Natural killer cell treated with Interleukin-12 subunit alpha and Interleukin-12 subunit beta and Interleukin-15 and Interleukin-18, amount 100 ng/mL, for 72 hours (primary cell): ENCODE measurements around the gene OLIG2. TPM values are rescaled to one million over a fixed set of nuclear protein-coding genes. Genes with fewer than 3 reads are reported as not detected.
A peak's percentile ranks its signal among the peaks of the same experiment; 100 is the strongest.

Experiments
- ATAC-seq, 2 donors: fragments of 150-1000 bp; cut with Tn5 transposase in 1 of 2; sonication (Bioruptor Pico), chemical (Tn5 transposase) in 1 of 2; 2 replicates each; pipeline ENCODE4 v1.10.0; 2021
- DNase-seq: peaks from one replicate; pipeline ENCODE4 v3.0.0; 2022; ENCODE audit warnings: low spot score
- H3K27ac Mint-ChIP-seq, 2 donors: 1 replicate in 1 of 2; 2 replicates in 1 of 2; pipeline ENCODE4 v1.8.0; 2022; ENCODE audit warnings: mixed read lengths in 2 of 2, mild to moderate bottlenecking in 1 of 2, moderate library complexity in 1 of 2
- H3K27me3 Mint-ChIP-seq, 2 donors: 1 replicate in 1 of 2; 2 replicates in 1 of 2; pipeline ENCODE4 v1.8.0; 2022; ENCODE audit warnings: mixed read lengths in 2 of 2
- H3K36me3 Mint-ChIP-seq: one replicate; pipeline ENCODE4 v1.8.0; 2022; ENCODE audit warnings: mixed read lengths
- H3K4me1 Mint-ChIP-seq, 2 donors: 1 replicate in 1 of 2; 2 replicates in 1 of 2; pipeline ENCODE4 v1.8.0; 2022; ENCODE audit warnings: low read depth in 2 of 2, mixed read lengths in 2 of 2, mild to moderate bottlenecking in 1 of 2
- H3K4me3 Mint-ChIP-seq: one replicate; pipeline ENCODE4 v1.8.0; 2022; ENCODE audit warnings: mixed read lengths
- H3K9me3 Mint-ChIP-seq: 2 replicates; pipeline ENCODE4 v1.8.0; 2022; ENCODE audit warnings: mixed read lengths
- total RNA-seq, 2 donors: library from RNA; stranded (reverse); gene quantifications; one replicate each; pipeline ENCODE4 v1.2.3, GENCODE V29; 2022

OLIG2 gene
- total RNA-seq, 2 donors from 2014 or later: not detected

DNA sequence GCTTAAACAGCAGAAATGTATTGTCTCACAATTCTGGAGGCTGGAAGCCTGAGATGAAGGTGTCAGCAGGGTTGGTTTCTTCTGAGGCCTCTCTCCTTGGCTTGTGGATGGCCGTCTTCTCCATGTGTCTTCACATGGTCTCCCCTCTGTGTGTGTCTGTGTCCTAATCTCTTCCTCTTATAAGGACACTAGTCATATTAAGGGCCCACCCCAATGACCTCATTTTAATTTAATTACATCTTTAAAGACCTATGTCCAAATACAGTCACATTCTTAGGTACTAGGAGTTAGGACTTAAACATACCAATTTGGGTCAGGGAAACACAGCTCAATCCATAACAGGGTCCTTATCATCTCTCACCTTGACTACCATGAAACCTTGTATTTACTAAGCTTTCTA, 14.8 kb upstream of the OLIG2 start:
- ATAC-seq (no peak), DNase-seq (no peak)
- H3K4me3 Mint-ChIP-seq: no peak overlapping the region
- peaks cover 0 to 6% of the 10 kb centered on the region in 2 donors for H3K4me1 Mint-ChIP-seq
- H3K27me3 Mint-ChIP-seq: peaks cover 41 to 60% of the 10 kb centered on the region in 2 donors
- no peak overlapping the region for H3K27ac Mint-ChIP-seq
- no peaks in the 10 kb centered on the region for H3K9me3 Mint-ChIP-seq
- H3K36me3 Mint-ChIP-seq: no peaks in the 10 kb centered on the region

DNA sequence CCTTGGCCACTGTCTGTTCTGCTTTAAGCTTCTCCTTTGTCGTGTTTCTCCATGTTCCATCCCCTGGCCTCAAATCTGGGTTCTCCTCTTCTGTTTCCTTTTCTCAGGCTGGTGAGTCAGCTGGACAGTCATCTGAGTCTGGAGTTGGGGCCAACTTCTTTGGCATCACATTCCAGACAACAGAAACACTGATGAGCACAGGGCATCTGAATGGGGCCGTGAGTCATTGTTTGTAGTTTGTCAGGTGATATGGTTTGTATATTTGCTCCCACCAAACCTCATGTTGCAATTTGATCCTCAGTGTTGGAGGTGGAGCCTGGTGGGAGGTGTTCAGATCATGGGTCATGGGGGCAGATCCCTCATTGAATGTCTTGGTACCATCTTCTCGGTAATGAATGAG, 14.3 kb upstream of the OLIG2 start:
- H3K9me3 Mint-ChIP-seq: no peaks in the 10 kb centered on the region
- H3K27ac Mint-ChIP-seq: no peak overlapping the region
- no peaks in the 10 kb centered on the region for H3K36me3 Mint-ChIP-seq
- DNase-seq (no peak), ATAC-seq (no peak)
- no peak overlapping the region for H3K4me3 Mint-ChIP-seq
- H3K27me3 Mint-ChIP-seq: peaks cover 45 to 65% of the 10 kb centered on the region in 2 donors
- H3K4me1 Mint-ChIP-seq: peaks cover 0 to 6% of the 10 kb centered on the region in 2 donors

DNA sequence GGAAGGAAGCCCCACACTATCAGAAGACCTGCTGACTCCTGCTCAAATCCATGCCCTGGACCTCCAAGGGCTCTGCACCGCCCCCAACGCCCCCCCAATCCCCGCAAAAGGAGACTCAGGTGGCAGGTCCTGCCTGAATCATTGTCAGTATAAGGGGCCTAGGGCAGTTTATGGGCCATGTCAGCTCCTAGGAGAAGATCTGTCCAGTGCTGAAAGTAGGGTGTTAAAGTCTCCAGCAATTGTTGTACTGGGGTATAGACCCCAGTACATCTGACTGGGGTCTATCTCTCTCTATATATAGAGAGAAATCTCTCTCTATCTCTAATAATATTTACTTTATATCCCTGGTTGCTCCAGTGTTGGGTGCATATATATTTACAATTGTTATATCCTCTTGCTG, 12.1 kb upstream of the OLIG2 start:
- ATAC-seq: no peak
- Mint-ChIP-seq H3K4me3 (no peak overlapping the region), H3K27ac (no peak overlapping the region), H3K9me3 (no peaks in the 10 kb centered on the region), H3K27me3 (peaks cover 56 to 84% of the 10 kb centered on the region in 2 donors), H3K36me3 (no peaks in the 10 kb centered on the region), H3K4me1 (peaks cover under 1 to 6% of the 10 kb centered on the region in 2 donors)
- DNase-seq: no peak

DNA sequence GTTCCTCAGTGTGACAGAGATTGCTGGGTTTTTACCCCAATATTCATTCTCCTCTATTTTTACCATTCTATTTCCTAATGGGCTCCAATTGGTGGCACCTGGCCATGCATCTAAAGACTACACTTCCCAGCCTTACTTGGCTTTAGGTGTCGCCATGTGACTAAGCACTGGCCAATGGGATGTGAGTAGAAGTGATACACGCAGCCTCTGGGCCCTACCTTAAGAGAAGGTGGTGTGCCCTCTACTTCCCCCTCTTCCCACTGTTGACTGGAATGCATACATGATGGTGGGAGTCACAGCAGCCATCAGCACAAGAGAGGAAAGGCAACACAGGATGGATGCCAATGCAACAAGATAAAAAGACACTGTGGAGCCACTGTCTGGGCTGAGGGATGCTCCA, 11.4 kb upstream of the OLIG2 start:
- DNase-seq: no peak
- H3K27me3 Mint-ChIP-seq: peaks cover 61 to 86% of the 10 kb centered on the region in 2 donors
- no peak overlapping the region for H3K27ac Mint-ChIP-seq
- no peaks in the 10 kb centered on the region for H3K9me3 Mint-ChIP-seq
- peaks cover 8 to 12% of the 10 kb centered on the region in 2 donors for H3K4me1 Mint-ChIP-seq
- ATAC-seq: no peak
- no peaks in the 10 kb centered on the region for H3K36me3 Mint-ChIP-seq
- no peak overlapping the region for H3K4me3 Mint-ChIP-seq

DNA sequence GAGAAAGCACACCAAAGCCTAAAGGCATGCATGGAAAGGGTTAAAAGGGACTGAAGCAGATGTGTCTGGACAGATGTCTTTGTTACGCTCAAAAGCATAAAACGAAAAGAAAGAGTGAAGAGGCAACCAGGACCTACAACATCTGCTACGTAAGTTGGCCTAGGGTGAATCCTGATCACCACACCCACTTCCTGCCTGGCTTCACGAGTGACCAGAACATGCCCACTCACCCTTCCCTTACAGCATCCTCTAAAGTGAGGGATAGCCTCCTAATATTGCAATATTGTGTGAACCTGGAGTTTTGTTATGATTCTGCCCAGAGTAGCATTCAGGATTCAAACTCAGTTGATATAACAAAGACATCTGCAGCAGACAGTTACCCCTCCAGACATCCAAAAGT, 10.6 kb upstream of the OLIG2 start:
- Mint-ChIP-seq H3K4me3 (no peak overlapping the region), H3K9me3 (no peaks in the 10 kb centered on the region), H3K4me1 (peaks cover 11 to 15% of the 10 kb centered on the region in 2 donors), H3K36me3 (no peaks in the 10 kb centered on the region), H3K27me3 (peaks cover 63 to 90% of the 10 kb centered on the region in 2 donors), H3K27ac (no peak overlapping the region)
- ATAC-seq (no peak), DNase-seq (no peak)

DNA sequence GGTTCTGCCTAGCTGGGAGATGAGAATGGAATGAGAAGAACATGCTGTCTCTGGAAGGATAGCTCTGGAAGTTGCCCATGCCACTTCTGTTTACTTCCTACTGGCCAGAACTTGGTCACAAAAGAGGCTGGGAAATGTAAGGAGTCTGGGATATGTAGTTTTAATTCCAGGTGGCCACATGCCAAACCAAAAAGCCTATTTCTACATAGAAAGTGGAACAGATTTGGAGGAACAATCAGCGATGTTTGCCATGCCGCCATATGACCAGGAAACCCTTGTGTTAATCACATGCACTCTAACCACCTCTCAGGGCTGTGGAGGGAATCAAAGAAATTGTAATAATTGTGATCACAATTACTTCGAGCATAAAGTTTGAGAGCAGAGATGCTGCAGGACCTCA, 10.0 kb upstream of the OLIG2 start:
- Mint-ChIP-seq H3K27ac (no peak overlapping the region), H3K36me3 (no peaks in the 10 kb centered on the region), H3K4me1 (peaks cover 16 to 21% of the 10 kb centered on the region in 2 donors), H3K4me3 (no peak overlapping the region), H3K9me3 (no peaks in the 10 kb centered on the region), H3K27me3 (peaks cover 64 to 90% of the 10 kb centered on the region in 2 donors)
- DNase-seq (no peak), ATAC-seq (no peak)

DNA sequence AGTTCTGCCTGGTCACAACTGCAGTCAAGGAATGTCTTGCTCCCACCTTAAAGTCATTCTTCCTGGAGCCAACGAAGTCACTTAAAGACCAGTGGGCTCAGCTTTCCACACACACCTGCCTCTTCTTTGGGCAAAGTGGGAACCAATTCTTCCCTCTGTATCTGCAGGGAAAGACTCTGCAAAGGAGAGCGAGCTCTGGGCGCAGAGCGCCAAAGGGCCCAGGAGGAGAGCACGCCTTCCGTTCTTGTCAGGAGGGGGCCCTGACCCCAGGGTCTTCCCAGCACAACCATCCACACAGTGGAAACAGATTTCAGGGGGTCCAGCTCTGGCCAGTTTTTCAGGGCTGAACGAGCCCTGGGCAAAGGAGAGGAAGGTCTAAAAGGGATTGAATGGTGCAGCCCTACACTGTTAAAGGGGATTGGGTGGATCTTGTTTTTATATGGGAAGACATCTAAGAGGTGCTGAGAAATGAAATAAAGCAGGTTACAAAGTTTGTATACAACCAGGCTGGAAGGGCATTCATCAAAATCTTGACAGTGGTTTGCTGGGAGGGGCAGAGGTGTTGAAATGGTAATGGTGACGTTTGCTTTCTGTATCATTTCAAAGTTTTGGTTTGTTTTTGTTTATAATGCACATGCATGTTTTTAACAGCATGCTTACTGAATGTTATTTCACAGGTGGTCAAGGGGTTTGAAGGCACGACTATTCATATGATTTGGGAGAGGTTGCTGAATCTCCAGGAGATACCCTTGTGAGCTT, 6.8 kb upstream of the OLIG2 start:
- Mint-ChIP-seq H3K9me3 (no peaks in the 10 kb centered on the region), H3K27ac (no peak overlapping the region), H3K36me3 (no peaks in the 10 kb centered on the region), H3K4me3 (peak overlapping the region; percentile 63), H3K27me3 (peaks cover 64 to 84% of the 10 kb centered on the region in 2 donors), H3K4me1 (peaks cover 23 to 30% of the 10 kb centered on the region in 2 donors)
- ATAC-seq (no peak), DNase-seq (no peak)

DNA sequence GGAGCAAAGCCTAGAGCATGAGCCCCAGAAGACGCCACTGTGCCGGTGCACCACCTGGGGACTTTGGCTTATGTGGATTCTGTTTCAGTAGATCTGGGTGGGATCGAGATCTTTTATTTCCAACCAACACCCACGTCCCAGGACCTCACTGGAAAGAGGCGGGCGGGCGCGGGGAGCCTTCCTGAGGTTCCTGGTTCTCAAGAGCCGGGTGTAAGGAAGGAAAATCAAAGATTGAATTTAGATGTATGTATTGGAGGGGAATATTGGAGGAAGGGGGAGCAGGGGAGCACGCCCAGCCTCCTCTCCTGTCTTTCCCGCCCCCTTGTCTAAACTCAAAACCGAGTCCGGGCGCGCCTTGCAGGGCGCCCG, 6.2 kb upstream of the OLIG2 start:
- Mint-ChIP-seq H3K4me1 (peaks cover 29 to 32% of the 10 kb centered on the region in 2 donors), H3K4me3 (peak overlapping the region; percentile 63)

DNA sequence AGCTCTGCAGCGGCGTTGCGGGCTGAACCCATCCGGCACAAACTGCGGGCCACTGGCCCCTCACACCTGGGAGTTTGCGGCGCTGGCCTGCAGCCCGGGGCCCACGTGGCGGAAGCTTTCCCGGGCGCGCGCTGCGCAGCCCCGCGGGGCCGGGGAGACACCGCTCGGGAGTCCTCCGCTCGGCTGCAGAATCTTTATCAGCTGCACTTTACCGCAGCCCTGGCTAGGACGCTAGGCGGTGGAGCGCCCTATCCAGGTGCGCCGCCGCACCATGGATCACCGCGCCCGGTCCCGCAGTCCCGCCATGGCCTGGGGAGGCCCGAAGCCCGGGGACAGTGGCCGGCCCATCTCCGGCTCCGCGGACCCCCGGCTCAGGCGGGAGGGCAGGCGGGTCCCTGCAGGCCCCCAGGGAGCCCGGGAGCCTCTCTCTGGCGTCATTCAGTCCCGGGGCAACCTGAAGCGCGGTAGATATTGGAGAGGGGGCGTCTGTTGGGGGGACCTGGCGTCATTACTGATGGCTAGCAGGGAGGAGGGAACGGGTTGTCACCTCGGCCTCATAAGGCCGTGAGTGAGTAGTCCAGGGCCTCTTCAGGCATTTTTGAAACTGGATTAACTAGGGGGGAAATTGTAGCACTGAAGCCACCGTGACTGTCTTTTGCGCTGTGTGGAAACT, 5.7 kb upstream of the OLIG2 start:
- DNase-seq: no peak
- H3K9me3 Mint-ChIP-seq: no peaks in the 10 kb centered on the region
- H3K36me3 Mint-ChIP-seq: no peaks in the 10 kb centered on the region
- peaks cover 30 to 32% of the 10 kb centered on the region in 2 donors for H3K4me1 Mint-ChIP-seq
- peak overlapping the region; percentile 73 for H3K4me3 Mint-ChIP-seq
- H3K27ac Mint-ChIP-seq: no peak overlapping the region
- peak; percentile 46 to 63 for ATAC-seq
- peaks cover 61 to 80% of the 10 kb centered on the region in 2 donors for H3K27me3 Mint-ChIP-seq

More for the DNA sequence above, 6.2 kb upstream of the OLIG2 start:
- Mint-ChIP-seq H3K9me3 (no peaks in the 10 kb centered on the region), H3K27me3 (peaks cover 66 to 84% of the 10 kb centered on the region in 2 donors), H3K27ac (no peak overlapping the region), H3K36me3 (no peaks in the 10 kb centered on the region)
- DNase-seq (no peak), ATAC-seq (no peak)

DNA sequence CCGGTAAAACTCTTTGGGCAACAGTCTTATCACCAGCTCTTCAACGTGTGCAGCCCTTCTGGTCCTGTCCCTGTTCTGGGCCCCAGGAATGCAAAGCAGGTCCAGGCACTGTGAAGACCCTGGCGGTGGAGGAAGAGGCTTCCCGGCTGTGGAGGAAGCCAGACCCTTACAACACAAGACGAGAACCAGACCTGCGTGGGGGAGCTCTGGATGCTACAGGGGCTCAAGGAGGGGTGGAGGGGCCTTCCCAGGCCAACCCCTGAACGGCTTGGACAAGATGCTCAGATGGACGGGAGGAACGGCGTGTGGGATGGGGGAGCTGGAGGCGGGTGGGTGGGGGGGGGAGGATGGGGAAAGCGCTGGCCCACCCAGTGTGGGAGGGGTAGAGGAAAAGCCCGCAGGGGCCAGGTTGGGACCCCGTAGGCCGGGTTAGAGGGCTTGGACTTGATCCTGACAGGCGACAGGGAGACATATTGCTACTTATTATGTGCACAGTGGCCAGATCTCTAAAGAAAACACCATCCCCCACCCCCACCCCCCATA, 5.1 kb upstream of the OLIG2 start:
- Mint-ChIP-seq H3K27ac (no peak overlapping the region), H3K27me3 (peaks cover 57 to 74% of the 10 kb centered on the region in 2 donors), H3K4me1 (peaks cover 30% of the 10 kb centered on the region in 2 donors), H3K4me3 (peak overlapping the region; percentile 73), H3K9me3 (no peaks in the 10 kb centered on the region), H3K36me3 (no peaks in the 10 kb centered on the region)
- ATAC-seq (no peak), DNase-seq (no peak)

DNA sequence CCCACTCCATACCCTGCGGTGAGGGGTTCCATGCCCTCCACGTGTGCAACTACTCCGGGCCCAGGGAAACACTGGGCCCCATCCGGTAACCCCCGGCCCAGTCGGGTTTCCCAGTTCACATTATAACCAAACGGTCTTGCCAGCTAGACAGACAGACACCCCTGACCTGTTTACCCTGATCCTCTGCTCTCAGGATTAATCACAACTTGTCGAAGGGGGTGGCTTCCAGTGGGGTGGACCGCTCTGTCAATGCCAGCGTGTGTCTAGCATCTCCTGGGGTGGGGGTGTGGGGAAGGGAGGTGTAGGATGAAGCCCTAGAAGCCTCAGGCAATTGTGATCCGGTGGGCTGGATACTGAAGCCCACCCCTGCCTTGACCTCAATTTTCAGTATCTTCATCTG, 4.6 kb upstream of the OLIG2 start:
- Mint-ChIP-seq H3K27me3 (peaks cover 58 to 74% of the 10 kb centered on the region in 2 donors), H3K27ac (no peak overlapping the region), H3K36me3 (no peaks in the 10 kb centered on the region), H3K9me3 (no peaks in the 10 kb centered on the region), H3K4me1 (peaks cover 34% of the 10 kb centered on the region in 2 donors), H3K4me3 (no peak overlapping the region)
- DNase-seq: no peak
- no peak for ATAC-seq

DNA sequence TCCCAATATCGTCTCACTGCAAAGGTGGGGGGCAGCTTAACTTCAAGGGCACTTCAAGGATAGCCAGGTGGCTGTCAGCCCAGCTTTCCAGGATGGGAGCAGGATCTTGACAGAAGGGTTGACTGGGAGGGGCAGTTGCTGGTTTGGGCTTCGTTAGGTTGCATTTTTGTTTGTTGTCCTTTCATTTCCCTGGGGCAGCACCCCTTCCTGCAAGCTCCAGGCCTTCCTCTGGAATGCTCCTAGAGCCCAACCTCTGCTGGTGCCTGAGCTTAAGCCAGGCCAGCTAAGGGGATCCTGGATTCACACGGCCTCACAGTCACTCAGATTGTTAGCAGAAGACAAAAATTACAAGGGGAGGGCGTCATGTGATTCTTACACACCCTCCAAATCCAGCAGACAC, 4.1 kb upstream of the OLIG2 start:
- H3K27me3 Mint-ChIP-seq: peaks cover 58 to 74% of the 10 kb centered on the region in 2 donors
- no peaks in the 10 kb centered on the region for H3K9me3 Mint-ChIP-seq
- no peak for ATAC-seq
- no peaks in the 10 kb centered on the region for H3K36me3 Mint-ChIP-seq
- no peak for DNase-seq
- no peak overlapping the region for H3K27ac Mint-ChIP-seq
- peaks cover 39% of the 10 kb centered on the region in 2 donors for H3K4me1 Mint-ChIP-seq
- H3K4me3 Mint-ChIP-seq: no peak overlapping the region

DNA sequence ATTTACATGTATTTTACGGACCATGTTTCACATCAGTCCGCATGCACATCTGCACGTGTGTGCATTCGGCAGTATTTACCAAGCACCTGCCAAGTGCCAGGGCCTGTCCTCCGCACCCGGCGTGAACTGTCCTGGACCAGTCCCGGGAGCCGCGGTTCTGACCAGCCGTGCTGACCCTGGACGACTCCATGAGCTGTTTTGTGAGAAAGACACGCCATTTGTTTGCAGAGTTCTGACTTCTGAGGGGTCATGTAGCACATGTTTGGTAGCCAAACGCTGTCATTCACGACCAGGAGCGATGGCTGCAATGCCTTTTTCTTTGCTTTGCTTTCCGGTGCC, 3.3 kb upstream of the OLIG2 start:
- no peaks in the 10 kb centered on the region for H3K36me3 Mint-ChIP-seq
- peaks cover 42 to 44% of the 10 kb centered on the region in 2 donors for H3K4me1 Mint-ChIP-seq
- ATAC-seq (no peak), DNase-seq (no peak)
- H3K4me3 Mint-ChIP-seq: peak overlapping the region; percentile 50
- H3K27me3 Mint-ChIP-seq: peaks cover 59 to 71% of the 10 kb centered on the region in 2 donors
- H3K9me3 Mint-ChIP-seq: no peaks in the 10 kb centered on the region
- H3K27ac Mint-ChIP-seq: peak overlapping the region in 1 of 2 donors; percentile 32
